Retinal pigment epithelial cell (primary cell): ENCODE measurements around the gene MVP.

Source experiments
- DNase-seq: peaks from one replicate; pipeline ENCODE4 v3.0.0-alpha.2; 2010; ENCODE audit warnings: low read depth
- H3K4me3 ChIP-seq: 2 replicates; pipeline ENCODE4 v1.5.1; 2011; ENCODE audit warnings: mild to moderate bottlenecking, low read length, control low read depth, moderate library complexity
- TF ChIP-seq, protein P1 (sequence below): conservative IDR thresholded peaks from 2 replicates; pipeline ENCODE4 v1.5.1; 2011; ENCODE audit warnings: low read depth, low read length, control low read depth, inconsistent platforms

MVP gene

DNA sequence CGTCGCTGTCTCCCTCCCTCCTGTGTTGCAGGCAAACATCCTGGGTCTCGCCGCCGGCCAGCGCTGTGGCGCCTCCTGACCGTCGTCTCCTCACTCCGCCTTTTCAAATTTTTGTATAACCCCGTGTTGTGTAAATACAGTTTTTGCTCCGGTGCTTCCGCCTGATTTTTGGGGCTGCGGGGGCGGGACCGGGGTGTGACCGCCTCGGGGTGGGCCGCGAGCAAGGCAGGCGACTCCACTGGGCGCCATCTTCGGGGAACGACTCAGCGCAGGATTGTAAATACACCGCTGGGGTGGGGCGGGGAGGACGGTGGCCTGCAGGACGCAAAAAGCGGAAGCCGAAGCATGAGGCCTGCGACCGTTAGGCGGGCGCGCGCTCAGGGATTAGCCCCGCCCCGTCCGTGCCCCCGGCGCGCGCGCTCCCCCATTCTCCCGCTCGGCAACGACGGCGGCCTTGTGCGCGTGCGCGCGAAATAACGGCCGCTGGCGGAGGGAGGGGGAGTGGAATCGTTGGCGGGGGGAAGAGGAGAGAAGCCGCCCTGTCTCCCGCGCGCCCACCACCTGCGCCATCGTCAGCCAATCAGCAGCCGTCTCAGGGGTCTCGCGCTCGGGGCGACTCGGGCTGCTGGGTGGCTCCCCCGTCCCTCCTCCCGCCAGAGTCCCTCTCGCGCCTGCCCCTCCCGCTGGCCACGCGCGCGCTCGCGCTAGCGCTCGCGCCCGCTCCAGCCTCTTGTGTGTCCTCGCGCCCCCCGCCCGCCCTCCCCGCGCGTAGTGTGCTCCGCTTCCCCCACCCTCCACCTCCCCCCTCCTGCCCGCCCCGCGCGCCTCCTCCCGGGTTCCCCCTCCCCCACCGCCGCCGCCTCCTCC, 14.8 kb upstream of the MVP start:
- TF ChIP-seq, protein P1, sequence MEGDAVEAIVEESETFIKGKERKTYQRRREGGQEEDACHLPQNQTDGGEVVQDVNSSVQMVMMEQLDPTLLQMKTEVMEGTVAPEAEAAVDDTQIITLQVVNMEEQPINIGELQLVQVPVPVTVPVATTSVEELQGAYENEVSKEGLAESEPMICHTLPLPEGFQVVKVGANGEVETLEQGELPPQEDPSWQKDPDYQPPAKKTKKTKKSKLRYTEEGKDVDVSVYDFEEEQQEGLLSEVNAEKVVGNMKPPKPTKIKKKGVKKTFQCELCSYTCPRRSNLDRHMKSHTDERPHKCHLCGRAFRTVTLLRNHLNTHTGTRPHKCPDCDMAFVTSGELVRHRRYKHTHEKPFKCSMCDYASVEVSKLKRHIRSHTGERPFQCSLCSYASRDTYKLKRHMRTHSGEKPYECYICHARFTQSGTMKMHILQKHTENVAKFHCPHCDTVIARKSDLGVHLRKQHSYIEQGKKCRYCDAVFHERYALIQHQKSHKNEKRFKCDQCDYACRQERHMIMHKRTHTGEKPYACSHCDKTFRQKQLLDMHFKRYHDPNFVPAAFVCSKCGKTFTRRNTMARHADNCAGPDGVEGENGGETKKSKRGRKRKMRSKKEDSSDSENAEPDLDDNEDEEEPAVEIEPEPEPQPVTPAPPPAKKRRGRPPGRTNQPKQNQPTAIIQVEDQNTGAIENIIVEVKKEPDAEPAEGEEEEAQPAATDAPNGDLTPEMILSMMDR, result no peak
- H3K4me3 ChIP-seq, result peak overlapping the region; percentile 79
- DNase-seq, result peak; percentile 90

DNA sequence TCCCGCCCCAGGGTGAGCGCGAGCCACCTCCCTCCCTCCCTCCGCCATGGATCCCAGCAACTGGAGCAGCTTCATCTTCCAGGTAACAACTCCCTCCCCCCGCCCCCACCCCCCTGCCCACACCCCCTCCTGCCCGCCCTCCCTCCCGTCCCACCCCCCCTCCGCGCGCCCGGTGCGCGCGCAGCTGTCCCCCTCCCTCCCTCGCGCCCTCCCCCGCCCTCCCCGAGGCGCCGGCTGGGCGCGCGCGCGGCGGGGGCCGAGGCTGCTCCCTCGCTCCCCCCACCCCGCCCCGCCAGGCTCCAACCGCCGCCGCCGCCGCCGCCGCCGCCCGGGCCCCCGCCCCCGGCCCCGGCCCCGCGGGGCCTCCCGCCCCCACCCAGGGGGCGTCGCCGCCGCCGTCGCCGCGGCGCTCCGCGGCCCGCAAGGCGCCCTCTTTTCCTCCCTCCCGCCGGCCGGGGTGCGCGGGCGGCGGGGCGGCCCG, 14.1 kb upstream of the MVP start, which contains the start of gene MAZ:
TSS of gene MAZ (plus strand) at position 431 of the 481 bp plus-strand sequence. CDS start 173 bp downstream, outside the sequence.
- DNase-seq, result no peak
- H3K4me3 ChIP-seq, result peak within 1 kb of the TSS; percentile 79
- TF ChIP-seq, protein P1, result no peak

DNA sequence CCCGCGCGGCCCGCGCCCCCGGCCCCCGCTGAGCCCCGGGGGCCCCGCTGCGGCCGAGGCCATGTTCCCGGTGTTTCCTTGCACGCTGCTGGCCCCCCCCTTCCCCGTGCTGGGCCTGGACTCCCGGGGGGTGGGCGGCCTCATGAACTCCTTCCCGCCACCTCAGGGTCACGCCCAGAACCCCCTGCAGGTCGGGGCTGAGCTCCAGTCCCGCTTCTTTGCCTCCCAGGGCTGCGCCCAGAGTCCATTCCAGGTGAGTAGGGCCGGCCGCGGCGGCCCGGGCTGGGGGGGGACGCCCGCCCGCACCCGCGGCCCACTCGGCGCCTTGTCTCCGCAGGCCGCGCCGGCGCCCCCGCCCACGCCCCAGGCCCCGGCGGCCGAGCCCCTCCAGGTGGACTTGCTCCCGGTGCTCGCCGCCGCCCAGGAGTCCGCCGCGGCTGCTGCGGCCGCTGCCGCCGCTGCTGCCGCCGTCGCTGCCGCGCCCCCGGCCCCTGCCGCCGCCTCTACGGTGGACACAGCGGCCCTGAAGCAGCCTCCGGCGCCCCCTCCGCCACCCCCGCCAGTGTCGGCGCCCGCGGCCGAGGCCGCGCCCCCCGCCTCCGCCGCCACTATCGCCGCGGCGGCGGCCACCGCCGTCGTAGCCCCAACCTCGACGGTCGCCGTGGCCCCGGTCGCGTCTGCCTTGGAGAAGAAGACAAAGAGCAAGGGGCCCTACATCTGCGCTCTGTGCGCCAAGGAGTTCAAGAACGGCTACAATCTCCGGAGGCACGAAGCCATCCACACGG, 13.4 kb upstream of the MVP start:
- peak overlapping the region; percentile 64 for H3K4me3 ChIP-seq
- no peak for DNase-seq
- TF ChIP-seq, protein P1, result no peak

DNA sequence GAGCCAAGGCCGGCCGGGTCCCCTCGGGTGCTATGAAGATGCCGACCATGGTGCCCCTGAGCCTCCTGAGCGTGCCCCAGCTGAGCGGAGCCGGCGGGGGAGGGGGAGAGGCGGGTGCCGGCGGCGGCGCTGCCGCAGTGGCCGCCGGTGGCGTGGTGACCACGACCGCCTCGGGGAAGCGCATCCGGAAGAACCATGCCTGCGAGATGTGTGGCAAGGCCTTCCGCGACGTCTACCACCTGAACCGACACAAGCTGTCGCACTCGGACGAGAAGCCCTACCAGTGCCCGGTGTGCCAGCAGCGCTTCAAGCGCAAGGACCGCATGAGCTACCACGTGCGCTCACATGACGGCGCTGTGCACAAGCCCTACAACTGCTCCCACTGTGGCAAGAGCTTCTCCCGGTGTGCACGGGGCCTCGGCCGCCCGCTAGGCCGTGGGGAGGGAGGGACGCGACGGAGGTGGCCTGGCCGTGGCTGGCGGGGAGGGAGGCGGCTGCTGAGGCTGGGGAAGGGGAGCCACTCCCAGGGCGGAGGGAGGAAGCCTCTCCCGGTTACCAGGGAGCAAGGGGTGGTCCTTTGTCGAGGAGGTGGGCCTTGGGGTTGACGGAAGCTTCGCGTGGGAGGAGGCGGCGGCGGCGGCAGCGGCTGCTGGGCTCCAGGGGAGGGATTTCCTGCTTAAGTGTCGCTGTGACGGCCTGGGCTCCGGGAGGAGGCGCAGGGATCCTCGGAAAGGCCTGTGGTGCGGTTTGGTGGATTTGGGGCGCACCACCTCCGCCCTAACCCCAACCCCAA, 12.6 kb upstream of the MVP start:
- peak overlapping the region; percentile 64 for H3K4me3 ChIP-seq
- peak; percentile 84 for DNase-seq
- TF ChIP-seq, protein P1, result peak; percentile 35

DNA sequence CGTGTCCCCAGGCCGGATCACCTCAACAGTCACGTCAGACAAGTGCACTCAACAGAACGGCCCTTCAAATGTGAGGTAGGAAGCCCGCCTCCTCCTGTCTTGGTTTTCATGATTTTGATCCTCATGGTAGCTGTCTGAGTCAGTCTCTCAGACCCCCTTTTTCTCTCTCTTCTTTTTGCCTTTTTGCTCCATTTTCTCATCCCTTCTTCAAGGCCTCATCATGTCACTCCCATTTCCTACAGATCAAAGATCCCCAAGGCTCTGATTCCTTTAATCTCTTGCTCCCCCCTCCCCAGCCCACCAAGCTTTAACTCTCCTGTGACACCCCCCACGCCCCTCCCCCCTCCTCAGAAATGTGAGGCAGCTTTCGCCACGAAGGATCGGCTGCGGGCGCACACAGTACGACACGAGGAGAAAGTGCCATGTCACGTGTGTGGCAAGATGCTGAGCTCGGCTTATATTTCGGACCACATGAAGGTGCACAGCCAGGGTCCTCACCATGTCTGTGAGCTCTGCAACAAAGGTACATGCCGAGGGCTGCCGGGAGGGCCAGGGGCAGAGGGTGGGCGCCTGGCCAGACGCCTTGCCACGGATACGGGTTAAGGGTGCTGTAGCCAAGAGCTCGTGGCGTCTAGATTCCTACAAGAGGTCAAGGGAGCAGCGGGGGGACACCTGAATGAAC, 11.9 kb upstream of the MVP start:
- H3K4me3 ChIP-seq, result peak overlapping the region; percentile 64
- TF ChIP-seq, protein P1, result no peak
- no peak for DNase-seq
